ENCODE results near the gene VPS37C.
"Not testable (repeated sequence)": the region's sequence is repeated elsewhere in the genome, so short reads cannot be mapped to it uniquely, and the experiment has no call there.

The VPS37C gene

DNA sequence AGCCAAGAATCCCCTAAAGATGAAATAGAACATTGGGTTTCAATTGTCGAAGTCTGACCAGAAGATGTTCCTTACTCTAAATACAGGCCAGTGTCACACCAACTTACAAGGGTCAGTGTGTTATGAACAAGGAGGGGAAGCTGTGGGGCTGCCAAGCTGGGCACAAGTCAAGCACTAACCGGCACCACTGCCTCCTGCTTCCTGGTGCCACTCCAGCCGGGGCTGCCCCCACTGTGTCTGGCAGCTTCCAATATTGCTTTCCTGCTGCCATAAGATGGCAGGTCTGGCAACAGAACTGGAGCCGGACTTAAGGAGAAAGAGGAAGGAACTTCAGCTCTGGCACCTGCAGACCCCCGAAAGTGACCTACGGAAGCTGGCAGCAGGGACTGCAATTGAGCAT lies 13.7 kb upstream of the VPS37C start:
- no peak for DNase-seq (ENCODE audit: low read depth in 3 of 3)

- DNase-seq (ENCODE audit: low read depth in 3 of 3) = no peak
Observed at GRCh38 chr11:61174273-61174672, 13.0 kb upstream of the VPS37C start.

DNA sequence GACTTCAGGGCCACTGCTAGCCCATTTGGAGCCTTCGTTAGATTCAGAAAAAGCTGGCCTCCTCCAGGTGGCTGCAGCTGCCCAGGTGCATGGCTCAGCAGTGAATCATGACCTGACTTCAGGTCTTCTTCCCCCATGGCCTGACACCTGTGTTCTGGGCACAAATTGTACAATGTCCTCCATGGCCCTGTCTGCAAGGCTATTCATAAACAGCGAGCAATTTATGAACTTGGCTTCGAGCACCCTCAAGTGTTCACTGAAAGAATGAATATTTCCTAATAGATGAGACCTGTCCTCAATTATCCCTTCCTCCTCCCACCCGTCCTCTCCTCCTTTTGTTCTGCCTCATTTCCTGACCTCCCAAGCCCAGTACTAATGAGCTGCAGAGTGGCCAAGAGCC lies 12.2 kb upstream of the VPS37C start:
- DNase-seq (ENCODE audit: low read depth in 3 of 3) = no peak

DNA sequence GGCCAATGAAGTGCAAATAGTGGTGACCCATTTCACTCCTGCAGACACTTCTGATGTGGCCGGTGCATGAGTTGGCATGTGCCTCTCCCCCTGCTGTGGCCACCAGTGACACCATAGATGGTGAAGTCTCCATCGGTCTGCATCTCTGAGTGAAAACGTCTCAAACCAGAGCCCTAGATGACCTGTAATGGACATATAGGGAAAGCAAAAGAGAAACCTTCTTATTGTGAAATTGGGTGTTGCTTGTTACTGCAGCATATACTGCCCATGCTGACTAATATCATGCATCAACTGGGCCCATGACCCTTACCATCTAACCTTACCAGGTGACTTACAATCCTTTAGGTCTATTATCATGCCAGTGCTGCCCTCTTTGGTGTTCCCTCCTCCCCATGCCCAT lies 11.7 kb upstream of the VPS37C start:
- DNase-seq (ENCODE audit: low read depth in 3 of 3) = no peak

DNA sequence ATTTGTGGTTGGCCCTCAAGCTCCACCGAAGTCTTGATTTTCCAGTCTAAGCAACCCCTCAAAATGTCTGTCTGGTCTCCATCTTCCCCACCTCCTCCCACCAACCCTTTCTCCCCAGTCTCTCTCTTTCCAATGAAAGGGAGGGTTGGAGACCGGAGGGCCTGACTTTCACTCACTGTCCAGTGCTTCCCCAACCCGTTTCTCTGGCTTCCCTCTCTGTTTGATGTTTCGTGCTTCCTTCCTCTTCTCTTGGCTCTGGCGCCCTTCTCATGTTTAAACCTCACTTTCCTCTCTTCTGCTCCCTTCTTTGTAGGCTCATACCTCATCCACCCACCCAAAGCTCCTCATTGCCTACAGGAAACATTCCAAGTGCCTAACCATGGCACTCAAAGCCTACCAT lies 11.1 kb upstream of the VPS37C start:
- no peak for DNase-seq (ENCODE audit: low read depth in 3 of 3)

- no peak for DNase-seq (ENCODE audit: low read depth in 3 of 3)
Observed at GRCh38 chr11:61171907-61172306, 10.7 kb upstream of the VPS37C start.

DNA sequence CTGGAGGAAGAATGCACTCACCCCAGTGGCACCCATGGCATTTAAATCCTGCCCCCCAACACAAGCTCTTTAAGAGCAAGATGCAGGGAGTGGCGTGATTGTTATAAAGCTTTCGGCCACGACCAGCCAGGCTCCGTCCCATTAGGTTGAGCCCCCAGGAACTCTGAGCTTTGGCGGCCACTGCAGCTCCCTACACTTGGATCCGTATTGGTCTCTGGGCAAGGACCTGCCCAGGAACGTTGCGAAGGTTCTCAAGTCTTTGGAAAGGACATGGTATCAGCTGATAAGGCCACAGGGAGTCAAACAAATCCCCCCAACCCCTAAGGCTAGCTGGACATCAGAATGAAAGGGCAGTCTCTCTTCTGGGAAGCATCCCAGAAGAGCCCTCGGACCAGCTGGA lies 9.3 kb upstream of the VPS37C start:
- no peak for DNase-seq (ENCODE audit: low read depth in 3 of 3)

DNA sequence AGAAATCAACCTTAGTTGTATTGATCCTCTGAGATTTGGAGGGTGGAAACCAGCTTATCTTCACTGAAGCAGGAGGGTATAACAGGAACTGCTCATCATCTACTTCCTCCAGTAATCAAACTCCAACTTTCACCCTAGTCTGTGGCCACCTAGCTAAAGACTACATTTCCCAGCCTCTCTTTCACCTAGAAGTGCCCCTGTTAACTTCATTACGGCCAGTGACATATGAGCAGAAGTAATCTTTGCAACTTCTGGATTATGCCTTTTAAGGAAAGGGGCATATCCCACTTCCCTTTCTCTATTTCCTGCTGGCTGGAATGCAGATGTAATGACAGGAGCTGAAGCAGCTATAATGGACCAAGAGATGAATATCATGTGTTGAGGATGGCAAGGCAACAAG lies 7.6 kb upstream of the VPS37C start:
- DNase-seq (ENCODE audit: low read depth in 3 of 3) = no peak

- no peak for DNase-seq (ENCODE audit: low read depth in 3 of 3)
Observed at GRCh38 chr11:61168042-61168688, 6.9 kb upstream of the VPS37C start.

GRCh38 chr11:61166331-61166730 lies 5.1 kb upstream of the VPS37C start:
- DNase-seq (ENCODE audit: low read depth in 3 of 3) = not testable (repeated sequence)

DNA sequence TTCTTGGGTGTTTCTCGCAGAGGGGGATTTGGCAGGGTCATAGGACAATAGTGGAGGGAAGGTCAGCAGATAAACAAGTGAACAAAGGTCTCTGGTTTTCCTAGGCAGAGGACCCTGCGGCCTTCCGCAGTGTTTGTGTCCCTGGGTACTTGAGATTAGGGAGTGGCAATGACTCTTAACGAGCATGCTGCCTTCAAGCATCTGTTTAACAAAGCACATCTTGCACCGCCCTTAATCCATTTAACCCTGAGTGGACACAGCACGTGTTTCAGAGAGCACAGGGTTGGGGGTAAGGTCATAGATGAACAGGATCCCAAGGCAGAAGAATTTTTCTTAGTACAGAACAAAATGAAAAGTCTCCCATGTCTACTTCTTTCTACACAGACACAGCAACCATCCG lies 4.6 kb upstream of the VPS37C start:
- DNase-seq (ENCODE audit: low read depth in 3 of 3) = not testable (repeated sequence)

DNA sequence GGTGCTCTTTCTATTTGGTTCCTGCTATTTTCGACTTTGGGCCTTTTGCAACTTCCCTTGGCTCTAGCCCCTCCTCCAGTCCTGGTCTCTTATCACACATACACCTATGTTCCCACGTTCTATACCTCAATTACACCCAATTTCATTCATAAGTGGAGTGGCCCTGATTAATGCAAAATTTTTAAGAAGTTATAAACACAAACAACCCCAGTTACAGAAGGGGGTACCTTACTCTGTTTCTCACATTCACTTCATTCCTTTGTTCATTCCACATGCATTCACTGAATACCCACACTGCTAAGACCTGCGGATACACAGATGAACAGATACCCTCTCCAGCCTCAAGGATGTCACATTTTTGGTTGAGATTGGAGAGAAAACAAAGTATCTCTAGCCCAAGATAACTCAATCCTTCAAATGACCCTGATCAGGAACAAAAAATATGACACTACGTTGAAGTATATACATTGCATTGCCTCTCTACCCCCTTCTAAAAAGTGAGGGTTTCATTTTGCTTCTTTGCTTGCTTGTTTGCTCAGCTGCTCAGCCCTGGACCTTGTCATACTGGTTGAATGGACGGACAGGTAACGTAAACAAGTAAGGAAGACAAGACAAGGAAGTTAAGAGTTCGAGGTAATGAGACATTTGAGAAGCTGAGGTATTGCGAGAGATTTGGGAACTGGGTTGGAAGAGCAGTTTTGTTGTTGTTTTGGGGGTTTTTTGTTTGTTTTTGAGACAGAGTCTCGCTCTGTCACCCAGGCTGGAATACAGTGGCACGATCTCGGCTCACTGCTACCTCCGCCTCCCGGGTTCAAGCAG lies 3.6 kb upstream of the VPS37C start:
- DNase-seq (ENCODE audit: low read depth in 3 of 3) = no peak

- DNase-seq (ENCODE audit: low read depth in 3 of 3) = no peak
Observed at GRCh38 chr11:61163714-61164605, 2.7 kb upstream of the VPS37C start.

DNA sequence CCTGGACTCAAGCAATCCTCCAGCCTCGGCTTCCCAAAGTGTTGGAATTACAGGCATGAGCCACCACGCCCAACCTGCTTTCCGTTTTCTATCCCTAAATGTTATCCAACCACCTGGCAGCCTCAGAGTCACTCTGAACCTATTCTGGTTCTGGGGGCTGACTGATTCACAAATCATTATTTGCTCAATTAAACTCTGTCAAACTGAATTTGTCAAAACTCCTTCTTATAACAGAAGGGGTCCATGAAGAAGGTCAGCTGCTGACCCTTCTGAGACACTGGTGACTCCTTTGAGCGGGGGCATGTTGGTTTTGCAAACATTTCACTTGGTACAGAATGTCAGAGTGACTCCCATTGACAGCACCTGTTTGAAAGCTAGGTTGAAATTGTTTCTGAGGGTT lies 1.8 kb upstream of the VPS37C start:
- no peak for DNase-seq (ENCODE audit: low read depth in 3 of 3)

GRCh38 chr11:61162092-61162941 lies 1.1 kb upstream of the VPS37C start:
- no peak for DNase-seq (ENCODE audit: low read depth in 3 of 3)

- DNase-seq (ENCODE audit: low read depth in 3 of 3) = no peak
Observed at GRCh38 chr11:61160487-61161189, 588 bp downstream of the VPS37C start.

DNA sequence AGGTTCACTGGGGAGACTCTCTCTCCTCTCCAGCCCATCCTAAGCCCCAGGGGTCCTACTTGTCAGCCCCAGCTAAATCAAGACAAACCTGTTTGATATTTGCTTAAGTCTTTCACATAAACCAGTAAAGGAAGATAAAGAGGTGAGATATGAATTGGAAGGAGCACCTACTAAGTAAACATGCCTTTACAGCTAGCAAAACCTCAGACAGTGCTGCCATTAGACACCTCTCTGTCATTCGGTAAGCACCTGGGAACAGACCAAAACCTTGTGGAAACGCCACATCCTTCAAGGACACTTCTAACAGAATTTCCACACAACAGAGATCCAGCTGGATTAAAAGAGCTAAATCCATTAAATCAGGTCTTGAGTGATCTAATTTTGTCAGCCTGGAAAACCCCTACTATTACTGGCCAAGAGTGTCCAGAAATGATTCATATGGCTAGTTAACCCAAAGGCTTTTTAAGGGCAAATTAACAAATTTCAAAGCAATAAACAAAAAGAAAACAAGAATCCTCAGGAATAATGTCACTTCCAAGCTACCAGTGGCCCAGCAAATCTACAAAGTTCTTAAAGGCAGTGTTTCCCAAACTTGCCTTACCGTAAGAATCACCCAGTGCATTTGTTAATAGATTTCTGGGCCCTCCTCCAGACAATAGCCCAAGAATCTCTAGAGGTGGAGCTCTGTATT lies 2.4 kb downstream of the VPS37C start:
- no peak for DNase-seq (ENCODE audit: low read depth in 3 of 3)

GRCh38 chr11:61157743-61158142 lies 3.5 kb downstream of the VPS37C start:
- DNase-seq (ENCODE audit: low read depth in 3 of 3) = no peak

GRCh38 chr11:61155741-61156140 lies 5.5 kb downstream of the VPS37C start:
- DNase-seq (ENCODE audit: low read depth in 3 of 3) = no peak

DNA sequence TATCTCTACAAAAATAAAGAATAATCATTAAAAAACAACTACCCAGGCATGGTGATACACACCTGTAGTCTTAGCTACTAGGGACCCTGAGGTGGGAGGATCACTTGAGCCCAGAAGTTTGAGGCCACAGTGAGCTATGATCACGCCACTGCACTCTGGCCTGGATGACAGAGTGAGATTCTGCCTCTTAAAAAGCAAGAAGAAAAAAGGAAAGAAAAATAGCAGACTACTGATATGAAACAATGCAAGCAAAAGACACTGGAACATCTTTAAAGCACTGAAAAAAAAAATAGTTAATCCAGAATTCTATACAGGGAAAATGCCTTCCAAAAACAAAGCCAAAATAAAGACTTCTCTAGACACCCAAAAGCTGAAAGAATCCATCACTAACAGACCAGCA lies 5.9 kb downstream of the VPS37C start:
- DNase-seq (ENCODE audit: low read depth in 3 of 3) = no peak

All from stimulated activated CD4-positive, alpha-beta T cell treated with anti-CD3 and anti-CD28 coated beads, TNF-alpha, amount 100 ng/mL, for 4 hours (primary cell).